PC-9 (cell line): ENCODE measurements around the gene PRKG2. TPM values are rescaled to one million over a fixed set of nuclear protein-coding genes. Genes with fewer than 3 reads are reported as not detected.
"Not testable (repeated sequence)": the region's sequence is repeated elsewhere in the genome, so short reads cannot be mapped to it uniquely, and the experiment has no call there.

Experiments
- BruUV-seq: library from RNA; stranded (reverse); fragments of 400-500 nt; replicated peaks from 2 replicates; lab custom pipeline; 2021; lab: Mats Ljungman, UMichigan
- CTCF ChIA-PET: fragments of 300-600 bp; sonication (Branson Sonifier 250); formaldehyde crosslinking; loops from one replicate; lab custom pipeline; 2022; ENCODE audit warnings: antibody characterized with exemption; lab: Charles Lee
- POLR2A ChIA-PET: fragments of 300-600 bp; sonication (Branson Sonifier 250); formaldehyde crosslinking; loops from one replicate; lab custom pipeline; 2022; ENCODE audit warnings: antibody characterized with exemption; ENCODE audit not compliant: unreplicated experiment; lab: Charles Lee
- DNase-seq, 2 experiments: peaks; one replicate each; pipeline versions ENCODE4 v3.0.0 to v3.0.0-alpha.2; 2015 to 2022; ENCODE audit warnings: mixed read lengths in 1 of 2
- H2AFZ ChIP-seq: fragments of 200-600 bp; sonication (generic); 2 replicates; pipeline ENCODE4 v1.8.1; 2017; ENCODE audit warnings: antibody characterized with exemption
- H3F3A ChIP-seq: fragments of 200-600 bp; sonication (generic); 2 replicates; pipeline ENCODE4 v1.8.1; 2017; ENCODE audit warnings: antibody characterized with exemption, mild to moderate bottlenecking, low read depth; ENCODE audit not compliant: insufficient read depth
- H3K27ac ChIP-seq: fragments of 200-600 bp; sonication (generic); 2 replicates; pipeline ENCODE4 v1.6.1; 2016; ENCODE audit warnings: mixed run types
- H3K27me3 ChIP-seq: fragments of 200-600 bp; sonication (generic); 2 replicates; pipeline ENCODE4 v1.6.1; 2016; ENCODE audit warnings: low read depth, mixed run types; ENCODE audit not compliant: insufficient read depth
- H3K36me3 ChIP-seq: fragments of 200-600 bp; sonication (generic); 2 replicates; pipeline ENCODE4 v1.6.1; 2016; ENCODE audit warnings: low read depth, mixed run types
- H3K4me1 ChIP-seq: fragments of 200-600 bp; sonication (generic); replicated peaks from 2 replicates; pipeline ENCODE4 v1.6.1; 2016; ENCODE audit warnings: mixed run types; ENCODE audit not compliant: insufficient read depth
- H3K4me2 ChIP-seq: fragments of 200-600 bp; sonication (generic); 2 replicates; pipeline ENCODE4 v1.6.1; 2017; ENCODE audit warnings: mixed run types
- H3K4me3 ChIP-seq: fragments of 200-600 bp; sonication (generic); 2 replicates; pipeline ENCODE4 v1.6.1; 2016; ENCODE audit warnings: mixed run types
- H3K79me2 ChIP-seq: fragments of 200-600 bp; sonication (generic); 2 replicates; pipeline ENCODE4 v1.6.1; 2017; ENCODE audit warnings: low read depth, mixed run types
- H3K9me2 ChIP-seq: fragments of 200-600 bp; sonication (generic); 2 replicates; pipeline ENCODE4 v1.8.1; 2017; ENCODE audit warnings: mild to moderate bottlenecking; ENCODE audit not compliant: insufficient read depth
- H3K9me3 ChIP-seq: fragments of 200-600 bp; sonication (generic); 2 replicates; pipeline ENCODE4 v1.8.1; 2016; ENCODE audit warnings: low read depth; ENCODE audit not compliant: insufficient read depth
- H4K20me1 ChIP-seq: fragments of 200-600 bp; sonication (generic); 2 replicates; pipeline ENCODE4 v1.8.1; 2017; ENCODE audit not compliant: insufficient read depth
- EZH2 ChIP-seq: fragments of 200-600 bp; sonication (generic); IDR thresholded peaks from 2 replicates; pipeline ENCODE4 v1.8.0; 2017; ENCODE audit warnings: antibody characterized with exemption, low read depth
- intact Hi-C: fragments of 100-400 bp; cut with micrococcal nuclease; formaldehyde crosslinking; loops from one replicate; pipeline ENCODE4 v1.10.0; 2022; ENCODE audit not compliant: unreplicated experiment
- total RNA-seq: library from RNA; stranded (reverse); gene quantifications from 2 replicates; pipeline ENCODE4 v1.2.3, GENCODE V29; 2021
- TF ChIP-seq, protein P1 (sequence below): fragments of 200-600 bp; sonication (generic); conservative IDR thresholded peaks from 2 replicates; pipeline ENCODE4 v1.6.1; 2017; ENCODE audit warnings: mixed run types, antibody characterized with exemption, mild to moderate bottlenecking, moderate library complexity

PRKG2 gene
- total RNA-seq, 1 experiment from 2014 or later: not detected

DNA sequence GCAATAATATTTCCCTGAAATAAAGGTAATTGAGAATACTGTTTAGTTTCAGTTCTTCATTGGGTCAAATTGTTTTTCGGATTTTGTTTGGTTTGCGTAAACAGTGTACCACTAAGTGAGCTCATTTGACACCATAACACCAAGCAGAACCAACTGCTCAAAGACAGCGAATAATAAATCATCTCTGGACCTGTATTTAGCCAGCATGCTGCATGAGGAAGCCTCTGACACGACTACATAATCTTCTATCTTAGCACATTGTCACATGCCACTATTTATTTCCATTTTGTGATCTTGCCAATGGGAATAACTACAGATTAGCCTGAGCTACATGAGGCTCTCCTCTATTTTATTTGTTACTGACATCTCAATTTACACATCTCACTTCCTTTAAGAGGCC, 12.1 kb upstream of the PRKG2 start:
- intact Hi-C loops: no loop called here
- ChIA-PET POLR2A (no interaction called here), CTCF (no interaction called here)
- H4K20me1 ChIP-seq: no peaks in the 10 kb centered on the region
- no peaks in the 10 kb centered on the region for H3K4me1 ChIP-seq
- H3K79me2 ChIP-seq: no peaks in the 10 kb centered on the region
- no peak overlapping the region for H2AFZ ChIP-seq
- H3K27ac ChIP-seq: no peak overlapping the region
- no peak overlapping the region for H3K4me3 ChIP-seq
- BruUV-seq: no TSS peak
- no peaks in the 10 kb centered on the region for H3K9me2 ChIP-seq
- no peaks in the 10 kb centered on the region for H3K27me3 ChIP-seq
- DNase-seq: no peak
- TF ChIP-seq, protein P1, sequence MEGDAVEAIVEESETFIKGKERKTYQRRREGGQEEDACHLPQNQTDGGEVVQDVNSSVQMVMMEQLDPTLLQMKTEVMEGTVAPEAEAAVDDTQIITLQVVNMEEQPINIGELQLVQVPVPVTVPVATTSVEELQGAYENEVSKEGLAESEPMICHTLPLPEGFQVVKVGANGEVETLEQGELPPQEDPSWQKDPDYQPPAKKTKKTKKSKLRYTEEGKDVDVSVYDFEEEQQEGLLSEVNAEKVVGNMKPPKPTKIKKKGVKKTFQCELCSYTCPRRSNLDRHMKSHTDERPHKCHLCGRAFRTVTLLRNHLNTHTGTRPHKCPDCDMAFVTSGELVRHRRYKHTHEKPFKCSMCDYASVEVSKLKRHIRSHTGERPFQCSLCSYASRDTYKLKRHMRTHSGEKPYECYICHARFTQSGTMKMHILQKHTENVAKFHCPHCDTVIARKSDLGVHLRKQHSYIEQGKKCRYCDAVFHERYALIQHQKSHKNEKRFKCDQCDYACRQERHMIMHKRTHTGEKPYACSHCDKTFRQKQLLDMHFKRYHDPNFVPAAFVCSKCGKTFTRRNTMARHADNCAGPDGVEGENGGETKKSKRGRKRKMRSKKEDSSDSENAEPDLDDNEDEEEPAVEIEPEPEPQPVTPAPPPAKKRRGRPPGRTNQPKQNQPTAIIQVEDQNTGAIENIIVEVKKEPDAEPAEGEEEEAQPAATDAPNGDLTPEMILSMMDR: no peak
- TF ChIP-seq EZH2: no peak
- no peaks in the 10 kb centered on the region for H3K9me3 ChIP-seq
- no peaks in the 10 kb centered on the region for H3F3A ChIP-seq
- H3K4me2 ChIP-seq: no peak overlapping the region
- H3K36me3 ChIP-seq: no peaks in the 10 kb centered on the region

DNA sequence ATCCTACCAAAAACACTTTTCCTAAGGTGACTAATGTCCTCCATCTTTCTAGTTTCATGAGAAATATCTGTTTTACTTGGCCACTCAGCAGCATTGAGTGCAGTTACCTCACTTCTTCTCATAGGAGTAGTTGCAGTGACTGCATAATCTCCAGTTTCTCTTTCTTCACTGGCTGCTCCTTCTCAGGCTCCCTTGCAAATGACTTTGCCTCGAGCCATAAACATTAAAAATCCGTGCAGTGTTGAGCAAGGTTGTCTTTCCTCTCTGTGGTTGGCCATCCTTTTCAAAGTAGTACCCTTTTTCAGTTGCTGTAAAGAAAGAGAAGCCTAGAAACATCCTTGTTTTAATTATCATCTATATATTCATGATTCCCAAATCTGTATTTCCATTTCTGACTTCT, 10.2 kb upstream of the PRKG2 start:
- ChIA-PET CTCF (no interaction called here), POLR2A (no interaction called here)
- no peaks in the 10 kb centered on the region for H3F3A ChIP-seq
- no peaks in the 10 kb centered on the region for H3K36me3 ChIP-seq
- H4K20me1 ChIP-seq: no peaks in the 10 kb centered on the region
- H3K27ac ChIP-seq: no peak overlapping the region
- no peak overlapping the region for H3K4me3 ChIP-seq
- no peaks in the 10 kb centered on the region for H3K4me1 ChIP-seq
- no peak overlapping the region for H3K4me2 ChIP-seq
- DNase-seq: no peak
- no TSS peak for BruUV-seq
- no peaks in the 10 kb centered on the region for H3K79me2 ChIP-seq
- no peaks in the 10 kb centered on the region for H3K9me2 ChIP-seq
- no peaks in the 10 kb centered on the region for H3K9me3 ChIP-seq
- TF ChIP-seq, protein P1: no peak
- no peak for TF ChIP-seq EZH2
- H2AFZ ChIP-seq: no peak overlapping the region
- intact Hi-C loops: no loop called here
- no peaks in the 10 kb centered on the region for H3K27me3 ChIP-seq

DNA sequence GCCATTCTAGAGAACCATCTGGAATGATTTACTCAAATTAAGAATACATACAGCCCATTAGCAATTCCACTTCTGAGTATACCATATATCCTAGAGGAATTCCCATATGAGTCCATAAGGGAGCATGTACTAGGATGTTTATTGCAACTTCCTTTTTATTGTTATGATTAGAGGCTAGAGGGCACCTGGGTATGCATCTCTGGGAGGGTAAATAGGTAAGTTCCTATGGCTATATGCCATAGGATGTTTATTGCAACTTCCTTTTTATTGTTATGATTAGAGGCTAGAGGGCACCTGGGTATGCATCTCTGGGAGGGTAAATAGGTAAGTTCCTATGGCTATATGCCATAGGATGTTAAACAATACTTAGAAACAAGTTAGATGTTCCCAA, 7.1 kb upstream of the PRKG2 start:
- H3K36me3 ChIP-seq, H4K20me1 ChIP-seq, H2AFZ ChIP-seq, DNase-seq, intact Hi-C loops, H3K9me3 ChIP-seq, H3K9me2 ChIP-seq, H3K27ac ChIP-seq, BruUV-seq, H3K79me2 ChIP-seq, CTCF ChIA-PET, H3K4me1 ChIP-seq, POLR2A ChIA-PET, H3K4me3 ChIP-seq, H3F3A ChIP-seq, H3K4me2 ChIP-seq, H3K27me3 ChIP-seq: not testable (repeated sequence)

DNA sequence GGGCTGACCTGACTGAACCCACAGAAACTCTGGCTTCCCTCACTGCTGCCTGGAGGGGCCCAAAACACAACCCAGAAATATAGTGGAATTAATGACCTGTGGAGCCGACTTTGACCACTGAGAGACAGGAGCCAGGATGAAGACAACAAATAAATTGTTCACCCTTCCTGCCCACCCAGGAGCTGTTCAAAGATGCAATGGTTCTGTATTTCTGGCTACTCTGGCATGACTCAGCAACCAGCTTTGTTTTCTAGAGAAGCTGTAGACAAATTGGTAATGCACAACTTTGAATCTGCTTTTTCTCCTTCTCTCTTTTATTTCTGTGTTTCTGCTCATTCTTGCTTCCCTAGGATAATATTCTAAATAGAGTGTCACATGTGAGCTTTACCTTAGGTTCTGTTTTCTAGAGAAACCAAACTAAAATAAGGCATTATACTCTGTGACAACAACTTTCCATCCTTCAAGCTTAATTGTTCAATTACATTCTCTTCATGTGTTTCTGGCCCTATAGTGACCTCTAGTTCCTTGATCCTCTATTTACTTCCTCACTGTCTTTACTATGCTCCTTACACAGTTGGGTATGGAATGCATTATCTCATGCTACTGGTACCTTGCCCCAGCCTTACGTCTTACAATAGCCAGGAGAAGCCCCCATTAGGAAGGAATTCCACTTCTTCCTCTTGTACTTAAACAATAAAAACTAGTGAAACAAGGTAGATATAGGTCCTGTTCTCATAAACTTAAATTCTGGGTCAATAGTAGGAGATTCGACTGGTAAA, 6.5 kb upstream of the PRKG2 start:
- H3K9me2 ChIP-seq: no peaks in the 10 kb centered on the region
- TF ChIP-seq, protein P1: no peak
- TF ChIP-seq EZH2: no peak
- H3K4me1 ChIP-seq: no peaks in the 10 kb centered on the region
- H3K79me2 ChIP-seq: no peaks in the 10 kb centered on the region
- no peak overlapping the region for H3K4me2 ChIP-seq
- H3K27ac ChIP-seq: no peak overlapping the region
- POLR2A ChIA-PET: no interaction called here
- intact Hi-C loops: no loop called here
- no TSS peak for BruUV-seq
- H3K4me3 ChIP-seq: no peak overlapping the region
- no peaks in the 10 kb centered on the region for H3K36me3 ChIP-seq
- H3K9me3 ChIP-seq: no peaks in the 10 kb centered on the region
- H3F3A ChIP-seq: no peaks in the 10 kb centered on the region
- H4K20me1 ChIP-seq: no peaks in the 10 kb centered on the region
- no peaks in the 10 kb centered on the region for H3K27me3 ChIP-seq
- DNase-seq: no peak
- CTCF ChIA-PET: no interaction called here
- H2AFZ ChIP-seq: no peak overlapping the region
